HCT116 (cell line): ENCODE results near the gene DLG2. TPM values are rescaled to one million over a fixed set of nuclear protein-coding genes. Genes with fewer than 3 reads are reported as not detected.

ENCODE experiments used
- ATAC-seq: fragments of 200-7000 bp; cut with Tn5 transposase; 2 replicates; pipeline ENCODE4 v1.9.1; 2020; ENCODE audit warnings: mild to moderate bottlenecking, moderate library complexity
- BruUV-seq: library from RNA; stranded (reverse); fragments of 400-500 nt; replicated peaks from 2 replicates; lab custom pipeline; 2021; lab: Mats Ljungman, UMichigan
- CTCF ChIA-PET: fragments of 300-600 bp; sonication (Branson Sonifier 250); formaldehyde crosslinking; loops from one replicate; lab custom pipeline; 2021; ENCODE audit warnings: antibody characterized with exemption; lab: Charles Lee
- POLR2A ChIA-PET: fragments of 300-600, 350-600 bp; sonication (Branson Sonifier 250); formaldehyde crosslinking; loops from one replicate; lab custom pipeline; 2021; ENCODE audit warnings: antibody characterized with exemption; lab: Charles Lee
- RAD21 ChIA-PET, 2 experiments: fragments of 300-600 bp; sonication (Branson Sonifier 250); formaldehyde crosslinking; loops; one replicate each; lab custom pipeline; 2023; ENCODE audit warnings: low total read pairs in 2 of 2; ENCODE audit not compliant: uncharacterized antibody in 2 of 2, unreplicated experiment in 2 of 2, low non-redundant PET in 1 of 2; lab: Charles Lee
- DNase-seq: peaks from one replicate; pipeline ENCODE4 v3.0.0-alpha.2; 2010; ENCODE audit warnings: low read depth, low spot score
- H2AFZ ChIP-seq: fragments of 200-600 bp; shearing (Covaris generic), sonication (generic); 2 replicates; pipeline ENCODE4 v1.6.1; 2017; ENCODE audit warnings: low read depth, mixed run types, mixed read lengths, antibody characterized with exemption, low read length; ENCODE audit not compliant: poor library complexity, severe bottlenecking
- H3K27ac ChIP-seq: 2 replicates; pipeline ENCODE4 v1.5.1; 2012; ENCODE audit warnings: low read depth, low read length
- H3K27me3 ChIP-seq: fragments of 200-600 bp; sonication (generic); 2 replicates; pipeline ENCODE4 v1.6.1; 2016; ENCODE audit warnings: mixed run types, low read length, mixed read lengths; ENCODE audit not compliant: insufficient read depth
- H3K36me3 ChIP-seq, 2 experiments: fragments of 200-500 bp in 1 of 2; fragments of 200-600 bp in 1 of 2; sonication (Bioruptor generic) in 1 of 2; sonication (generic) in 1 of 2; 2 replicates each; pipeline versions ENCODE4 v1.5.1 to v1.6.1; 2014 to 2016; ENCODE audit warnings: low read length in 2 of 2, inconsistent platforms in 1 of 2, mixed read lengths in 1 of 2, mixed run types in 1 of 2; ENCODE audit not compliant: insufficient read depth in 2 of 2, control insufficient read depth in 1 of 2
- H3K4me1 ChIP-seq, 2 experiments: fragments of 200-600 bp in 1 of 2; sonication (generic) in 1 of 2; 2 replicates each; pipeline versions ENCODE4 v1.5.1 to v1.6.1; 2012 to 2017; ENCODE audit warnings: low read length in 2 of 2, inconsistent platforms in 1 of 2, mild to moderate bottlenecking in 1 of 2, mixed read lengths in 1 of 2, mixed run types in 1 of 2, moderate library complexity in 1 of 2; ENCODE audit not compliant: insufficient read depth in 2 of 2, control insufficient read depth in 1 of 2
- H3K4me2 ChIP-seq: fragments of 200-600 bp; sonication (generic); 2 replicates; pipeline ENCODE4 v1.6.1; 2017; ENCODE audit warnings: mixed run types, low read length, mixed read lengths
- H3K4me3 ChIP-seq, 2 experiments: fragments of 200-600 bp in 1 of 2; sonication (generic) in 1 of 2; replicated peaks in 1 of 2; 2 replicates each; pipeline ENCODE4 v1.5.1; 2011 to 2016; ENCODE audit warnings: low read length in 2 of 2, control low read depth in 1 of 2, low read depth in 1 of 2, mild to moderate bottlenecking in 1 of 2, mixed read lengths in 1 of 2, mixed run types in 1 of 2
- H3K79me2 ChIP-seq: fragments of 200-600 bp; sonication (generic); 2 replicates; pipeline ENCODE4 v1.6.1; 2017; ENCODE audit warnings: mild to moderate bottlenecking, mixed run types, low read length, moderate library complexity, mixed read lengths; ENCODE audit not compliant: insufficient read depth
- H3K9ac ChIP-seq: fragments of 200-600 bp; sonication (generic); 2 replicates; pipeline ENCODE4 v1.6.1; 2016; ENCODE audit warnings: low read length, mixed read lengths
- H3K9me2 ChIP-seq: fragments of 200-600 bp; sonication (generic), shearing (Covaris generic); 2 replicates; pipeline ENCODE4 v1.6.1; 2017; ENCODE audit warnings: mixed run types, mild to moderate bottlenecking, moderate library complexity; ENCODE audit not compliant: insufficient read depth
- H3K9me3 ChIP-seq, 2 experiments: fragments of 200-500 bp in 1 of 2; fragments of 200-600 bp in 1 of 2; sonication (Bioruptor generic) in 1 of 2; sonication (generic) in 1 of 2; 2 replicates each; pipeline ENCODE4 v1.6.1; 2014 to 2017; ENCODE audit warnings: low read length in 2 of 2, mixed read lengths in 2 of 2, inconsistent platforms in 1 of 2, low read depth in 1 of 2, mild to moderate bottlenecking in 1 of 2, mixed run types in 1 of 2, moderate library complexity in 1 of 2; ENCODE audit not compliant: control insufficient read depth in 1 of 2, insufficient read depth in 1 of 2
- H4K20me1 ChIP-seq: fragments of 200-600 bp; sonication (generic), shearing (Covaris generic); 2 replicates; pipeline ENCODE4 v1.6.1; 2017; ENCODE audit warnings: mixed run types, mild to moderate bottlenecking, moderate library complexity; ENCODE audit not compliant: insufficient read depth
- CBX3 ChIP-seq: IDR thresholded peaks from 2 replicates; pipeline ENCODE4 v1.6.1; 2012; ENCODE audit warnings: low read depth
- CEBPB ChIP-seq: IDR thresholded peaks from 2 replicates; pipeline ENCODE4 v1.6.1; 2012; ENCODE audit warnings: low read depth
- ELF1 ChIP-seq: IDR thresholded peaks from 2 replicates; pipeline ENCODE4 v1.6.1; 2012; ENCODE audit warnings: low read depth, borderline replicate concordance
- EZH2 ChIP-seq: fragments of 200-600 bp; sonication (generic); IDR thresholded peaks from 2 replicates; pipeline ENCODE4 v1.6.1; 2017; ENCODE audit warnings: antibody characterized with exemption, mixed run types
- EZH2phosphoT487 ChIP-seq: fragments of 200-600 bp; IDR thresholded peaks from 2 replicates; pipeline ENCODE4 v1.6.1; 2018; ENCODE audit warnings: antibody characterized with exemption, borderline replicate concordance
- REST ChIP-seq: IDR thresholded peaks from 2 replicates; pipeline ENCODE4 v1.6.1; 2012; ENCODE audit warnings: low read depth
- SRF ChIP-seq: IDR thresholded peaks from 2 replicates; pipeline ENCODE4 v1.6.1; 2012; ENCODE audit warnings: low read depth
- TCF7L2 ChIP-seq: IDR thresholded peaks from 2 replicates; pipeline ENCODE4 v1.7.0; 2011; ENCODE audit warnings: borderline replicate concordance, inconsistent platforms; ENCODE audit not compliant: insufficient read depth, insufficient read length; ENCODE audit errors: extremely low read depth
- ZFX ChIP-seq: fragments of 450-650 bp; IDR thresholded peaks from 2 replicates; pipeline ENCODE4 v1.6.1; 2017
- ZNF274 ChIP-seq: fragments of 200-500 bp; sonication (Bioruptor generic); IDR thresholded peaks from 2 replicates; pipeline ENCODE4 v1.6.1; 2014; ENCODE audit warnings: mild to moderate bottlenecking, low read depth, low read length, inconsistent platforms
- intact Hi-C: fragments of 100-400 bp; cut with micrococcal nuclease; formaldehyde crosslinking; loops from 2 replicates; pipeline ENCODE4 v1.10.0; 2022
- total RNA-seq: library from RNA; stranded (reverse); gene quantifications from one replicate; pipeline ENCODE4 v1.2.1, GENCODE V29; 2021; ENCODE audit not compliant: unreplicated experiment
- TF ChIP-seq, protein P1 (sequence below), 3 experiments: fragments of 200-600 bp in 1 of 3; sonication (generic) in 1 of 3; IDR thresholded peaks in 2 of 3; conservative IDR thresholded peaks in 1 of 3; 2 replicates each; pipeline ENCODE4 v1.5.1; 2012 to 2017; ENCODE audit warnings: low read depth in 2 of 3, low read length in 2 of 3, antibody characterized with exemption in 1 of 3, borderline replicate concordance in 1 of 3, control low read depth in 1 of 3, mild to moderate bottlenecking in 1 of 3, mixed read lengths in 1 of 3, mixed run types in 1 of 3, moderate library complexity in 1 of 3; ENCODE audit not compliant: insufficient read depth in 1 of 3
- TF ChIP-seq, protein P2 (sequence below): IDR thresholded peaks from 2 replicates; pipeline ENCODE4 v1.6.1; 2011; ENCODE audit warnings: mild to moderate bottlenecking, low read length, moderate library complexity; ENCODE audit not compliant: insufficient replicate concordance; ENCODE audit errors: extremely low read depth

Gene DLG2
- total RNA-seq, 1 experiment from 2014 or later = 2.4 TPM

DNA sequence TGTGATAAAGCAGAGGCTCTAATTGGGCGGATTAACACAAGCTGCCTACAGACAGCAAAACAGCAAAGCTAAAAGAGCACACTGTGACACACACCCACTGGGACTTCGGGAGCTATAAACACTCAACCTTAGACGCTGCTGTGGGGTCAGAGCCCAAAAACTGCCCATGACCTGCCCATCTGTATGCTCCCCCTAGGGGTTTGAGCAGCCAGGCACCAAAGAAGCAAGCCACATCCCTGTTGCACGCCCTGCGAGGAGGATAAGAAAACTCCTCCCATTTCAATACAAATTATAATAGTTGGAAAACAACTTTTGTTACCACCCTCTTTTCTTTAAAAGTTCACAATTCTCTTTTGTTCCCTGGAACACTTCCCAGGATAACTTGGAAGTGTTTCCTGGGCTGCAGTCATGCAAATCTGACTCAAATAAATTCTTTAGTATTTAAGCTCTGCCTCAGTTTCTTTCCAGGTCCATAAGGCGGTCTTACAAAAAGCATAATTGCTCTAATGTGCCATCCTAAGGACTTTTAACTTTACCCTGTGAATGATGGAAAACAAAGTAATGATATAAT lies 86.4 kb downstream of the DLG2 start:
- CTCF ChIA-PET = no interaction called here
- Histone ChIP-seq H3K4me3 (no peak overlapping the region), H3K27ac (no peak overlapping the region), H3K9me2 (no peaks in the 10 kb centered on the region), H4K20me1 (no peaks in the 10 kb centered on the region), H3K9me3 (no peaks in the 10 kb centered on the region), H3K27me3 (peaks cover 13% of the 10 kb centered on the region; the same call in 1 of the 2 replicates), H3K4me2 (no peak overlapping the region), H3K4me1 (no peaks in the 10 kb centered on the region), H3K9ac (no peak overlapping the region), H3K36me3 (no peaks in the 10 kb centered on the region), H2AFZ (no peak overlapping the region), H3K79me2 (no peaks in the 10 kb centered on the region)
- POLR2A ChIA-PET = no interaction called here
- intact Hi-C loops = no loop called here
- ATAC-seq = peak; percentile 81
- TF ChIP-seq, protein P1, sequence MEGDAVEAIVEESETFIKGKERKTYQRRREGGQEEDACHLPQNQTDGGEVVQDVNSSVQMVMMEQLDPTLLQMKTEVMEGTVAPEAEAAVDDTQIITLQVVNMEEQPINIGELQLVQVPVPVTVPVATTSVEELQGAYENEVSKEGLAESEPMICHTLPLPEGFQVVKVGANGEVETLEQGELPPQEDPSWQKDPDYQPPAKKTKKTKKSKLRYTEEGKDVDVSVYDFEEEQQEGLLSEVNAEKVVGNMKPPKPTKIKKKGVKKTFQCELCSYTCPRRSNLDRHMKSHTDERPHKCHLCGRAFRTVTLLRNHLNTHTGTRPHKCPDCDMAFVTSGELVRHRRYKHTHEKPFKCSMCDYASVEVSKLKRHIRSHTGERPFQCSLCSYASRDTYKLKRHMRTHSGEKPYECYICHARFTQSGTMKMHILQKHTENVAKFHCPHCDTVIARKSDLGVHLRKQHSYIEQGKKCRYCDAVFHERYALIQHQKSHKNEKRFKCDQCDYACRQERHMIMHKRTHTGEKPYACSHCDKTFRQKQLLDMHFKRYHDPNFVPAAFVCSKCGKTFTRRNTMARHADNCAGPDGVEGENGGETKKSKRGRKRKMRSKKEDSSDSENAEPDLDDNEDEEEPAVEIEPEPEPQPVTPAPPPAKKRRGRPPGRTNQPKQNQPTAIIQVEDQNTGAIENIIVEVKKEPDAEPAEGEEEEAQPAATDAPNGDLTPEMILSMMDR (IDR thresholded peaks at IDR 0.05 in 2 of 3, conservative IDR thresholded peaks at IDR 0.05 in 1 of 3; ENCODE audit: borderline replicate concordance in 1 of 3, insufficient read depth in 1 of 3, low read depth in 2 of 3, low read length in 2 of 3) = peak in 2 of 3 experiments; percentile 24 to 30; a peak in 3 of 6 replicates
- no peak for TF ChIP-seq SRF
- BruUV-seq = no TSS peak
- DNase-seq = no peak
- RAD21 ChIA-PET = no interaction called here

DNA sequence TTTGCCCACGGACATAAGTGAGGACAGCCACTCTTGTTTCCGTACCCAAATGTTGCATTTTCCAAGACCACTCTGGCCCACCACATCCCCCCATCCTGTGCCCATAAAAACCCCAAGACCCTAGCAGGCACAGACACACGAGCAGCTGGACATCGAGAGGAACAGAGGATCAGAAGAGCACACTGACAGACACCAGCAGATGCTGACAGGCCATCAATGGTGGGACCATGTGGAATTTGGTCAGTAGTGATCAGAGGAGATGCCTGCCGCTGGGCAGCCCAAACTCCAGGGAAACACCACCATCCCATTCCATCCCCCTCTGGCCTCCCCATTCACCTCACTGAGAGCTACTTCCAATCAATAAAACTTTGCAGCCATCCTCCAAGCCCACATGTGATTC lies 87.0 kb downstream of the DLG2 start:
- TF ChIP-seq TCF7L2 (no peak), REST (no peak), EZH2 (no peak), EZH2phosphoT487 (no peak), ZFX (no peak), CBX3 (no peak), ZNF274 (no peak), CEBPB (no peak), ELF1 (no peak)
- TF ChIP-seq, protein P2, sequence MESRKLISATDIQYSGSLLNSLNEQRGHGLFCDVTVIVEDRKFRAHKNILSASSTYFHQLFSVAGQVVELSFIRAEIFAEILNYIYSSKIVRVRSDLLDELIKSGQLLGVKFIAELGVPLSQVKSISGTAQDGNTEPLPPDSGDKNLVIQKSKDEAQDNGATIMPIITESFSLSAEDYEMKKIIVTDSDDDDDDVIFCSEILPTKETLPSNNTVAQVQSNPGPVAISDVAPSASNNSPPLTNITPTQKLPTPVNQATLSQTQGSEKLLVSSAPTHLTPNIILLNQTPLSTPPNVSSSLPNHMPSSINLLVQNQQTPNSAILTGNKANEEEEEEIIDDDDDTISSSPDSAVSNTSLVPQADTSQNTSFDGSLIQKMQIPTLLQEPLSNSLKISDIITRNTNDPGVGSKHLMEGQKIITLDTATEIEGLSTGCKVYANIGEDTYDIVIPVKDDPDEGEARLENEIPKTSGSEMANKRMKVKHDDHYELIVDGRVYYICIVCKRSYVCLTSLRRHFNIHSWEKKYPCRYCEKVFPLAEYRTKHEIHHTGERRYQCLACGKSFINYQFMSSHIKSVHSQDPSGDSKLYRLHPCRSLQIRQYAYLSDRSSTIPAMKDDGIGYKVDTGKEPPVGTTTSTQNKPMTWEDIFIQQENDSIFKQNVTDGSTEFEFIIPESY = no peak
- no peak overlapping the region for H3K4me3 ChIP-seq
- no peak overlapping the region for H2AFZ ChIP-seq
- no peaks in the 10 kb centered on the region for H3K36me3 ChIP-seq
- CTCF ChIA-PET = no interaction called here
- H3K4me1 ChIP-seq = no peaks in the 10 kb centered on the region
- no peaks in the 10 kb centered on the region for H4K20me1 ChIP-seq
- no peaks in the 10 kb centered on the region for H3K9me2 ChIP-seq
- POLR2A ChIA-PET = no interaction called here
- H3K4me2 ChIP-seq = no peak overlapping the region
- BruUV-seq = no TSS peak
- intact Hi-C loops = no loop called here
- peaks cover 10% of the 10 kb centered on the region; the same call in 1 of the 2 replicates for H3K27me3 ChIP-seq
- no peak overlapping the region for H3K9ac ChIP-seq
- H3K79me2 ChIP-seq = no peaks in the 10 kb centered on the region
- RAD21 ChIA-PET = no interaction called here
- H3K9me3 ChIP-seq = no peaks in the 10 kb centered on the region
- ATAC-seq = no peak
- no peak for DNase-seq
- H3K27ac ChIP-seq = no peak overlapping the region
